Measurements from ENCODE around the gene SLC6A13.

GRCh38 chr12:225012-225411, 37.6 kb downstream of the SLC6A13 start:
- TF ChIP-seq CTCF (IDR thresholded peaks at IDR 0.05): no peak
- TF ChIP-seq POLR2A (IDR thresholded peaks at IDR 0.05): no peak
